ENCODE data around the gene TRPM3.

- TF ChIP-seq CTCF (IDR thresholded peaks at IDR 0.05) (no peak), POLR2A (IDR thresholded peaks at IDR 0.05) (no peak)
Measured at GRCh38 chr9:71097671-71098070, 23.8 kb downstream of the TRPM3 start.

Data from adrenal gland (tissue), 5 donors.